ENCODE data around the gene SLC24A4.
"Not testable (repeated sequence)": the region's sequence is repeated elsewhere in the genome, so short reads cannot be mapped to it uniquely, and the experiment has no call there.

The SLC24A4 gene

DNA sequence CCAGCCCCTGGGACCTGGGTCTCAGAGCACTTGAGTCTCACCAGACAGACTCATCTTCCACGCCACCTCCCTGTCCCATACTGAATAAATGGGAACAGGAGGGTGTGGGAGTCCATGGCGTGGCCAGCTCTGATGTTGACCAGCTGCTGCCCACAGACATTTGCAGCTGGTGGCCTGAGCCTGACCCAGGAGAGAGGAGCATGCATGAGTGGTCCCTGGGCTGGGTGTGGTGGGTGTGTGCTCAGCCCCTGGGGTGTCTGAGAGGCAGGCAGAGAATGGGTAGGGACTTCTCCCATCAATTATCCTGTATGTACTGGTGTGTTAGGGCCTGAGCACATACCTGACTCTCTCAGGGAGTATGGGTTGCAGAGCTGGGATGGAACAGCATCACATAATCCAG lies 49.3 kb downstream of the SLC24A4 start:
- no peak for DNase-seq (ENCODE audit: low read depth)

DNA sequence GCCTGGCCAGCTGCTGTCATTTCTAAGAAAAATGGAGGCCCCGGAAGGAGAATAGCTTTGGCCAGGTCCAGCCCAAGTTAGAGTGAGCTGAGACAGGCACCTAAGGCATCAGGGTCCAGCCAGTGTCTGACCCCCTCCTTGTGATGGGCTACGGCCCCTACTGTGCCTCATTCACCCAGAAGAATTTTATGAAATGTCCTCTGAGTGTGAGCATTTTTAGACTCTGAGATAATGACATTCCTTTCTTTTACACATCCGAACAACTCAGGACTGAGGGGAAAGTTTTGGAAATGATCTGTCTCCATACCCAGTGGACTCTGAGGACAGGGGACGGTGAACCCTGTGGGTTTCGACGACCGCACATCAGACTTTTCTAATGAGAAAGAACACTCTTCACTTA lies 50.4 kb downstream of the SLC24A4 start:
- no peak for DNase-seq (ENCODE audit: low read depth)

DNA sequence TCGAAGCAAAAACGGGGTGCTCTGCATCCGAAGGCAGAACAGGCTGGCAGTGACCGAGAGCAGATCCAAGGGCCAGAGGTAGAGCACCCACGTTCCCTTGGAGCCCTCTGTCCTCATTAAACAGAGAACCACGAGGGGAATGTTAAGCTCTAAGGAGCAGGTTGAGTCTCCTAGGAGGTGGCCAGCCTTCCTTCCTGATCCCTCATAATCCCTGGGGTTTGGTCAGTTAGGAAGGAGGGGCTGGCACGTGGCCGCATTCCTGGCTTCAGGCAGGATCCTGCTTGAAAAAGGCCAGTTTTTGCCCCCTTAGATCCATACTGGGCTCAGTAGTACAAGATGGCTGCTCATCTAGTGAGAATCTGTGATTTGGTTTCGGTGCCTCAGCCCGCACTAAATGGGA lies 57.2 kb downstream of the SLC24A4 start:
- DNase-seq (ENCODE audit: low read depth), result no peak

DNA sequence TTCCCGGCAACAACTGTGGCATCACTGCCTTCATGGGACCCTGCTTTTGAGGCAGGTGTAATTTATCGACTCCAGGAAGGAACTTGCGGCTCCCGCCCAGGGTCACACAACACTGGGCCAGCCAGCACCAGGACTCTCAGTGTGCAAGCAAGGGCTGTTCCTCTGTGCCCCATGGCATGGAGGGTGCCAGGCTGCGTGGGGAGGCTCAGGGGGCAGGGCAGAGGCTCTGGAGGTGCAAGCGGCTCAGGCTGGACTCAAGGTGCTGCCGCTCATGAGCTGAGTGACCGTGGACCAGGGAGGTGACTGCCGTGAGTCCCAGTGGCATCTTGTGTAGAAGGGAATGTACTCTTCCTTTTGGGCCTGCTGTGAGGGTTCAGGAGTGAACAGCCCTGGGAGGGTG lies 57.6 kb downstream of the SLC24A4 start:
- no peak for DNase-seq (ENCODE audit: low read depth)

DNA sequence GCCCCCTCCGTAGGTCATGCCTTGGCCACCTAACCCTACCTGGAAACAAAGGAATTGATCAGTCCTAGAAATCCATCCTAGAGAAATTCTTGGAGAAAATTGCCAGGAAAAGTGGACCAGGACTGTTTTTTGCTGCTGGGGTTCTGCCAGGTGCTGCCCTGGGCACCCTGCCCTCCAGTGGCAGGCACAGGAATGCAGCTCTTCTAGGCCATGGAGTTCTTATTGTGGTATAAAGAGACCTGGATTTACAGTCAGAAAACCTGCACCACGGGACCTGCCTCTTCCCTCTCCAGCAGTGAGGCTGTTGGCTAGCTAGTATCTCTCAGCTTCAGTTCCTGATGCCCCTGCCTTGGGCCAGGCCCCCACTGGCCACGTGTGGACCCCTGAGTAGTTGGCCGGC lies 59.7 kb downstream of the SLC24A4 start:
- DNase-seq (ENCODE audit: low read depth), result no peak

DNA sequence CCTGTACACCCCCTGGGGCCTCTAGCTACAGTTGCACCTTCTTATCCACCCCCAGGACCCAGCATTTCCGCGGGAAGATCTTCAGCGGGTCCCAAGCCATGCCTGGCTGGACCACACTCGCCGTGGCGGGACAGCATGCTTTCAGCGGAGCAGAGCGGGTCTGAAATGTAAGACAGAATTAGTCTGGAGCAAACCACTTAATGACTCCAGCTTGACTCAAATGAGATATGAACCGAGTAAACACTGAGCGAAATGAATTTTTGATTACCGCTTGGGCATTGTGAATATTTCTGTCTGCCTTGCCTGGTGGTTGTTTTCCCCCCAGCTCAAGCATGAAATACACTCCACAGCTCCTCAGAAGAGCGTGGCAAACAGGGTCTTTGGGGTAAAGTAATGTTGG lies 60.8 kb downstream of the SLC24A4 start:
- no peak for DNase-seq (ENCODE audit: low read depth)

DNA sequence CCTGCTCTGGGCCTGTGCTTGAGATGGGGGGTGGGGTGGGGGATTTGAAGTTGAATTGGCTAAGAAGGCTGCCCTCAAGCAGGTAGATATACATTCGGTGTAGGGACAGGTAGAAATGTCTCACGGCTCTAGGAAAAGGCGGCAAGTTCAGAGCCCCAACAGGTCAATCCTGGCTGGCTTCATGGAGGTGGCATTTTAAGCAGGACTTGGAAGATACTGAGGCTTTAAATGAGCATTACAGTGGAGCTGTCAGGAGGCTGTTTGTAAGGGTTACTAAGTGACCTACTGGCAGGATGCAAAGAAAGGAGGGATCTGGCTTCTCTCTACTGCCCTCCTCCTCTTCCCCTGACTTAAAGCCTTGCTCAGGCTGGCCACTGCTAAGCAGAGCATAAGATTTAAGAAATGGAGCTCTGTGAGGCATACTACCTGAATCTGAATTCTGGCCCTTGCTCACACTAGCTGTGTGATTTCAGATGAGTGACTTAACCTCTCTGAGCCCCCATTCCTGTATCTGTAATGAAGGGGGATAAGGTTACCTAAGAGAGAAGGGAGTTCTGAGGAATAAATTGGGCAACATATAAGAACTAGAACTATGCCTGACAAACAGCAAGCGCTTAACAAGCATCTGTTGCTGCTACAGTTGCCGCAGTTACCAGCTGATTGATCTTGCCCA lies 61.6 kb downstream of the SLC24A4 start:
- no peak for DNase-seq (ENCODE audit: low read depth)

DNA sequence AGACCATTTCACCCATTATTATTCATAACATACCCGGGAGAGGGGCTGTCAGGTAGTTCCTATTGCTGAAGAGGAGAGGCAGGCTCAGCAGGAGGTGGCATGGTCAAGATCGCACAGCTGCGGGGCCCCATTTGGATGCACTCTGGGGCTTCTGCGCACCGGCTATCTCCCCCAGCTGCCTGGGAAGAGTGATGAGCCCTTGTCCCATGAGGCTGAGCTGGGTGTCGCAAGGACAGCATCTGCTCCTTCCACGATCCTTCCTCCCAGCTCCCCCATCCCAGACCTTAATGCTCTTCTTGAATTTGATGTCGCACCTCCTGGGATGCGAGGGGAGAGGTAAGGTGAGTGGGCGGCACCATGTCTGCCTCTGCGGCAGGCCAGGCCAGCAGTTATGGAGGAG lies 62.6 kb downstream of the SLC24A4 start:
- DNase-seq (ENCODE audit: low read depth), result no peak

DNA sequence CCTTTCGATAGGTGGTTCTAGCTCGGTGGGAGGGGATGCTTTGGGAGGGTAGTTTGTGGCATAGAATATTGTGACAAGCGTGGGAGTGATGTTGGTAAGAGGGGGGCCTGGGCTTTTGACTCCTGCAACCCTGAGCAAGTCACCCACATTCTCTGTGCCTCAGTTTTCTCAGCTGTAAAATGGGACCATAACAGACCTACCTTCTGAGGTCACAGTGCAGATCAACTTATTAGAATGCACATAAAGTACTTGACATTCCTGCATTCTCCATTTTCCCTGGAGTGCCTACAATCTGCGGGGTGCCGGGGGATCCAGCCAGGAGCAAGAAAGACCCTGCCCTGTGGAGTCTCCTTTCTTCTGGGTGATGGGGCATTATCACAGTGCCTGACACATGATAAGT lies 63.2 kb downstream of the SLC24A4 start:
- DNase-seq (ENCODE audit: low read depth), result no peak

DNA sequence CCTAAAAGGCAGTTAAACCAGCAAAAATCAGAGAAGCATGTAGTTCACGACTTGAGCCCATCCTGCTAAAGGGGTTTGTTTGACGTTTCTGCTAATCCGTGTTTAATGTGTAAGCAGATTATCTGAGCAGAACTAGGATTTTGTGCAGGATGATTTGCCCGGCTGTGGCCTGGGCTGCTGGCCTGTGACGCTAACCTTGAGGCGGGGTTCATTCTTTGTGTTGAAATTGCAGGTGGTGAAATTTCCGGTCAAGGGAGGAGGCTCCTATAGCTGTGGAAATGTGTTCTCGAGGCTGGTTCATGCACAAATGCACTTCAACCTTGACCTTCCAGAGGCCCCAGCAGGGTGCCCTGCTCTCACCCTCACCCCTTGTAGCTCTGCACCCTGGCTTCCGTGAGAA lies 63.7 kb downstream of the SLC24A4 start:
- no peak for DNase-seq (ENCODE audit: low read depth)

DNA sequence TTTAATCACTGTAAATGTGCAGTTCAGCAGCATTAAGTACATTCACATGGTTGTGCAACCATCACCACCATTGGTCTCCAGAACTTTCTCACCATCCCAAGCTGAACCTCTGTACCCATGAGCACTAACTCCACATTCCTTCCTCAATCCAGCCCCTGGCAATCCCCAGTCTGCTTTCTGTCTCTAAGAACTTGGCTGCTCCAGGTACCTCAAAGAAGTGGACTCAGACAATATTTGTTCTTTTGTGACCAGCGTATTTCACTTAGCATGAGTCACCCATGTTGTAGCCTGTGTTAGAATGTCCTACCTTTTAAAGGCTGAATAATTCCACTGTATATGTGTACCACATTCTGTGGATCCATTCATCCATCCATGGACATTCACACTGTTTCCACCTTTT lies 64.6 kb downstream of the SLC24A4 start:
- no peak for DNase-seq (ENCODE audit: low read depth)

DNA sequence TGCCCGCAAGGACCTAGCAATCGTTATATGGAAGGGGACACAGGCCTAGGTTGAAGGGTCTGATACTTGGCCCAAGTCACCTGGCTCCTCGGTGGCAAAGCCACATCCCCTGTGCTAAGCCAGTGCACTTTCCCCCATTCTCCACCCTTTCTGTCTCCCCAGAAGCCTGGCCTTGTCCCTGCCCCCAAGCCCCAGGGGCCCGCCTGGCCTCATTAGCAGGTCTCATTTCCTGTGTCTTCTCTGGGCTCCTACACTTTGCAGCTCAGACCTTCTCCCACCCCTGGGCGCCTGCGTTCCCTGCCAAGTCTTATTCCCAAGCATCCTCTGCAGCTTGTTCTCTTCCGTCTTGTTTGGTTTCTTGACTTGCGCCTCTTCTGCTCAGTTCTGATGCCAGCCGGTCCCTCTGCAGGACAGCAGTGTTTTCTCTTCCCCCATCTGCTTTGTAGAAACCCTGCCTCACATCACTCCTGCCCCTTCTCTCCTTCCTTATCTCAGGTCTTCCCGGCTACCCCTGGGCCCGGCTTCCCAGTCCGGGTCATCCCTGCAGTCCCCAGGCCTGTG lies 66.7 kb downstream of the SLC24A4 start:
- no peak for DNase-seq (ENCODE audit: low read depth)

DNA sequence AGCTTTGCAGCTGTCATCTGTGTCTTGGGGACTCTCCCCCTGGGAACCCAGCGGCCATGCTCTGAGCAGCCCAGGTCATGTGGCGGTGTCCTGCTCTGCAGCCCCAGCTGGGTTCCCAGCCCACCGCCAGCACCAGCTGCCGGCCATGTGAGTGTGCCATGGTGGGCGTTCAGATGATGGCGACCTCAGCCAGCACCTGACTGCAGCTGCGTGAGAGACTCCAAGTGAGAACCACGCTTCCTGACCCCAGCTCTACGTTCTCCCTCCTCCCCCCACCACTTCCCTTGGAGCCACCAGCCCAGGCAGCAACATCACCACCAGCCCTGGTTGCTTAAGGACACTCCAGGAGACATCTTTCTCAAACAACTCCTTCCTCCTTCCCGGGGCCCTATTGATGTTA lies 68.8 kb downstream of the SLC24A4 start:
- DNase-seq (ENCODE audit: low read depth), result no peak

DNA sequence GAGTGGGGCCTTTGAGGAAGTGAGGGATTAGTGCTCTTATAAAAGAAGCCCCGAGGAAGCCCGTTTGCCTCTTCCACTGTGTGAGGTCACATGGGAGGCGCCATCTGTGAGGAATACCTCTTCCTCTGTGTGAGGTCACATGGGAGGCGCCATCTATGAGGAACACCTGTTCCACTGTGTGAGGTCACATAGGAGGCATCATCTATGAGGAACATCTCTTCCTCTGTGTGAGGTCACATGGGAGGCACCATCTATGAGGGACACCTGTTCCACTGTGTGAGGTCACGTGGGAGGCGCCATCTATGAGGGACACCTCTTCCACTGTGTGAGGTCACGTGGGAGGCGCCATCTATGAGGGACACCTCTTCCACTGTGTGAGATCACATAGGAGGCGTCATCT lies 69.7 kb downstream of the SLC24A4 start:
- no peak for DNase-seq (ENCODE audit: low read depth)

DNA sequence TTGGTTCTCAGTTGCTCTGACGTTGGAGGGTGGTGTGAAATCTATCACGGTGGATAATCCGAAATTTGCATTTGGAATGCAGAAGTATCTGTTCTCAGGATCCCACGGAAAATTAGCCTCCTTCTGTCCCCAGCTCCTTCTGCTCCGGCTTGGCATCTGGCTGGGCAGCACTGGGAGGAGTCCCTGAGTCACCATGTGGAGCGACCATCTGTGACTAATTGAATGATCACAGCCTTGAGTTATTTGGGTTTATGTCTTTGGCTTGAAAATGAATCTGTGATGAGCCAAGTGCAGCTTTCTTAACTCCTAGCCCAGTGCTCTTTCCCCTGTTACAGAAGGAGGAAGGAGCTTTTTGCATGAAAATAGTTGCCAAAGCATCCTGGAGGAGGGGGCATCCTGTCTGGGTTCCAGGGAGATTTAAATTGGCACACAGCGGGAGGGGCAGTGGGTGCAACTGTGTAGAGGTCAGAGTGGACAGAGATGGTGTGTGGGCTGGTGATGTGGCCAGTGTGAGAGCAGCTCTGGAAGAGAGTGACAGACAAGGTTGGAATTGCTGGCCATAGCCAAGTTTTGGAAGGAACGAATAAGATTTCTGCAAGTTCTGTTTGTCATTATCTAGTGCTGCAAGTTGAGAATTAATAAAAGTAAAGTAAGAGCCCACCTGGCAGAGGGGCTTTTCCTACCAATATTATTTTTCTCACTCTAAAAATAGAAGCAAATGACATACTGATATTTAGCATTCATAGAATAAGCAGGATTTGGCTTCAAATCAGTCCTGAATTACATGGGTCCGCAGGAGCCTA lies 74.4 kb downstream of the SLC24A4 start:
- DNase-seq (ENCODE audit: low read depth), result no peak

DNA sequence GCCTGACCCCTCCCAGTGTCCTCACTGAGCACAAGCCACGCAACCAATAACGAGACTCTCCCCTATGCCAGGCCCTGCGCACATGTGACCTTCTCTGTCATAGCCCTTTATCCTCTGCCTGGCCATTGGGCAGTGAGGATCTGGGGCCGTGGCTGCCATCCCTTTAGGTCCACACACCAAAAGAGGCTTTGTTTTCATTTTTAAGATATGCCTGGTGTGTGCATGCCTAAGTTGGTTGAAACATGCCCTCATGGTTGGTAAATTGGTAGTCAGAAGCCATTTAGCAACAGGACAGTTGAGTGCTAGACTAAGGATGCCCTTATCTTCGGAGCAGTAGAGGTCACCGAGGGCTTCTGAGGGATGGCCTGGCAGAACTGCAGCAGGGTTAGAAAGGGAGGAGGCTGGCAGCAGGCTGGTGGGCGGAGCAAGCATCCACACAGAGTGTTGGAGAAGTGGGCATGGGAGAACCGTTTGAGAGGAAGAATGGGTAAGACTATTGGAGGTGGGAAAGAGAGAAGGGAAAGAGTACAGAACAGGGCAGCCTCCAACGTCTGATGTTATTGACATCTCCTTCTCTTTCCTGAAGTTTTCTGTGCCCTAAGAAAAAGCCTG lies 75.1 kb downstream of the SLC24A4 start:
- DNase-seq (ENCODE audit: low read depth), result no peak

DNA sequence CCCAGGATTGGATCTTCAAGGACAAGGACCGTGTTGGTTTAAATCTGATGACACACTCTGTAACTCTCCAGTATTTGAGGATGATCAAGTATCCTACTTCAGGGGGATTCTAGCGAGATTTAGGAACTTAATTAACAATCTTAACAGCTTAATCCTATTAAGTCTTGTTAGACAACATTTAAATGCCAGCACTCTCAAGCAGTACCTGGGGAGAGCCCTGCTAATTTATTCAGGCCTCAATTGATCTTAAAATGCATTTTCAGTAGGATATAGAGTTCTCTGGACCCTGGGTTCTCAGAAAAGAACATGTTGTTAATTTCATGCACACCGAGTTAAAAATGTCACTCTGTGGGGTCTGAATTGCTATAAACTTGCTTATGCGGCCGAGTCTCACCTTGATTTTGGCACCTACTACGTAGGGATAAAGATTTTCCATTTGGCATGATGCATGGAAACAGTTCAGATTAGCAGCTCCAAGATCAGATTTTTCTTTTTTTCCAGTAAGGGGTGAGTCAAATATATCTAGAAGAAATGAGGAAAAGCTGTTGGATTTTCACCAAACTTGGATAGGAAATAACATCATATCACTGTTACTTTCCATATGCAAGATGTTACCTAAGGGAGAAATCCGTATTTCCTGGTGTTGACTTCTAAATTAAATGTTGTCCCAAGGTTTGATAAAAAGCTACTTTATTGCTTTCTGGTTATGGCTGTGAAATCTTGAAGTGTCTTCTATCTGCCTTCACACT lies 76.1 kb downstream of the SLC24A4 start:
- DNase-seq (ENCODE audit: low read depth), result no peak

DNA sequence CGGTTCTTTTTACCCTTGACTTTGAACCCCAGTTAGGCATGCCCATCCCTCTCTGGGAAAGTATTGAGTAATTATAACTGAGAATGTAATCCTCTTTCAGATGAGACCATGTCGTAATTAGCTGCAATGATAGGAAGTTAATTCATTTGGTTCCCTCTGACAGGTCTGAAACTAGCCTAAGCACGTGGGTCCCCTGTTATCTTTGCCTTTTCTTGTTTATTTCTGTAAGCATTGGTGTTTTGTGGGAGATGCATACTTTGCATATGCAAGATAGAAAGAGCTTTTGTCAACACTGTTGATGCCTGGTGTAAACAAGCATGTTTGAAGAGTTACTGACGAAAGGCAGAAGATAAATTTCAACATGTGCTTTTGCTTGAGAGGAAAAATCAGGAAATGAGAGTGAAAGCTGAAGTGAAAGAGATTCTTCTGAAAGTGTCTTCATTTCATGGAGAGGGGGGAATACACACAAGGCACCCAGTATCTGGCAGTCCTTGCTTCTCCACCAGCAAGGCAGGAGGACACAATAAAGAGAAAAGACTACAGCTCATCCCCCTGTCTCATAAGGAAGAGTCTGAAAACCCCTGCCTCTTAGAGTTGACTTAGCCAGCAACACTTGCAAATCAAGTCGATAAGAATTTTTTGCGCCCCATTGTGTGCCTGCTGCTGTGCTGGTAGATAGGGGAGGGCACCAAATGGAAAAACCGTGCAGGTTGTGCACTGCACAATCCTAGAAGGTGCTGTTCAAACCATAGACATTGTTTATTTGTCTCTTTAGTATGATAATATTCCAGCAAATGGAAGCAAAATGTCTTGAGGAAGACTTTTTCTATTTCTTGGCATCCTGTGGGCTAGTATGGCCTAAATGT lies 77.8 kb downstream of the SLC24A4 start:
- no peak for DNase-seq (ENCODE audit: low read depth)

DNA sequence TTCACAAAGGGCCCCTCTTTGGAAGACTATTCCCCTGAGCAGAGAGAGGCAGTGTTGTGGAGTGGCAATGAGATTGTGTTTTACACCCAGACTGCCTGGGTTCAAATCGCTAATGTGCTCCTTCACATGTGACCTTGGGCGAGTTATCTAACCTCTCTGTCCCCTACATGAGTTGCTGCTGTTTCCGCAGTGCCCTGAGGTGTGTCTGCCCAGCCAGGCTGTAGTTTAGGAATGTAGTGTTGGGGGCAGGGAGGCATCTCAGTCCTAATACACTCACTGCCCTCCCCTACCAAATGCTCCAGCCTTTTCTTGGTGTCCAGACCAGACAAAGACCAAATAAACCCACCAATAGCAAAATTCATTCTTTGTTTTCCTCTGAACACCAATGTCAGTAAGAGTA lies 78.6 kb downstream of the SLC24A4 start:
- DNase-seq (ENCODE audit: low read depth), result no peak

DNA sequence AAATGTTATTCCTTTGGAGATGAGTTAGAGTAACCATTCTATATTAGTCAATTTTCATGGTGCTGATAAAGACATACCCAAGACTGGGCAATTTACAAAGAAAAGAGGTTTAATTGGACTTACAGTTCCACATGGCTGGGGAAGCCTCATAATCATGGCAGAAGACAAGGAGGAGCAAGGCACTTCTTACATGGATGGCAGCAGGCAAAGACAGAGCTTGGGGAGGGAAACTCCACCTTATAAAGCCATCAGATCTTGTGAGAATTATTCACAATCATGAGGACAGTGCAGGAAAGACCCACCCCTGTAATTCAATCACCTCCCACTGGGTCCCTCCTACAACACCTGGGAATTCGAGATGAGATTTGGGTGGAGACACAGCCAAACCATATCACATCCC lies 79.5 kb downstream of the SLC24A4 start:
- not testable (repeated sequence) for DNase-seq (ENCODE audit: low read depth)

DNA sequence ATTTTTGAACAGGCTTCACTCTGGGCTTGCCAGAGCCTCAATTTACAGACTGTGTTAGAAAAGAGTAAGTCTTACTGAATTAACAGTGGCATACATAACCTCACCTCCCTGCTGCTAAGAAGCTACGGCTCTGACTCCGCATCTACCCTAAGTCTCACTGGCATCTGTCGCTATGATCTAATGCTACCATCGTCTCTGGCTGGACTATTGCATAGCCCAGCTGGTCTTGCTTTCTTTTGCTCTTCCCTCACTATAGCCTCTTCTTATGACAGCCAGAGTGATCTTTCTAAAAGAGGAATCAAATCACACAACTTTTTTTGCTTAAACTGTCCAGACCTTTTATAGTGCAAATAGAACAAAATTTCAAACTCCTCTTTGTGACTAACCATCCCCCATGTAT lies 81.1 kb downstream of the SLC24A4 start:
- DNase-seq (ENCODE audit: low read depth), result no peak
